Loucy (cell line): ENCODE measurements around the gene ZFAND3.

Experiments
- CTCF ChIP-seq: fragments of 200-600 bp; sonication (generic); conservative IDR thresholded peaks from 2 replicates; pipeline ENCODE4 v1.5.1; 2014; ENCODE audit warnings: mild to moderate bottlenecking, antibody characterized with exemption, low read length
- EZH2phosphoT487 ChIP-seq: fragments of 200-600 bp; IDR thresholded peaks from 2 replicates; pipeline ENCODE4 v1.6.1; 2018; ENCODE audit warnings: antibody characterized with exemption, mild to moderate bottlenecking, moderate library complexity, borderline replicate concordance

GRCh38 chr6:37940074-37940847, 120.7 kb downstream of the ZFAND3 start:
- TF ChIP-seq CTCF (no peak), EZH2phosphoT487 (no peak)
